HG02870 (cell line): ENCODE measurements around the gene FOXC2.

Experiments used
- ATAC-seq: cut with Tn5 transposase; IDR thresholded peaks from one replicate; pipeline ENCODE4 v1.9.1; 2021; ENCODE audit warnings: mild to moderate bottlenecking, moderate library complexity; ENCODE audit not compliant: unreplicated experiment

The FOXC2 gene

DNA sequence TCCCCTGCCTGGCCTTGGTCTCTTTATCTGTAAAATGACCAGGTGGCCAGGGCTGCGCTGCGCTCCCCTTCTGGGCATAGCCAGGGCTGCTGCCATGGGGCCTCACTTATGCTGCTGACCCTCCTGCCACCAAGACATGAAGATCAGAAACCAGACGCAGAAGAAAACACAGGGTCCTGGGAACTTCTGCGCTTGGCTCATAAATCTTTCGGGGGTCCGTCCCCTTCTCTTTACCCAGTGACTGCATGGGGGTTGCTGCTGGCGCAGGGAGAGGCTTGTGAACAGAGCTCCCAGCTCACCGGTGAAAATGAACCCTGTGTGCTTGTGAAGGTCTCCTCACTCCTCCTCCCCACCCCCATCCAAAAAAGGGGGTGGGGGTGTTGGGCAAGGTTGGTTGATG, 6.0 kb downstream of the FOXC2 start:
- no peak for ATAC-seq

DNA sequence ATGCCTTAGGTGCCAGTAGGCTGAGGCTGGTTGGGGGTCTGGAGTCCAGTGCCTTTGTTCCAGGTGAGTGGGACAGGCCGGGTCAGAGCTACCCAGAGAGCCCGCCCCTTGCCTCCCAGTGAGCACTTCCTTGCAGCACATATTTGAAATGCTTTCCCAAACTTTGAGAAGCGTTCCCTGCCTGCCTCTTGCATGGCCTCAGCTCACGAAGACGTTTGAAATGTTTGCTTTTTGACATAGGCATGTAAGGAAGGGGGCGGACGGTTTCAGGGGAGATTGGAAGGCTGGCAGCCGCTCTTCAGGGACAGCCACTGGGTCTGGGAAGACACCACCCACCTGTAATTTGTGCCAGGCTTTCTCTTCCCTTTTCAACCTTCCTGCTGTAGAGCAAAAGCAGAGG, 6.6 kb downstream of the FOXC2 start:
- ATAC-seq, result no peak

DNA sequence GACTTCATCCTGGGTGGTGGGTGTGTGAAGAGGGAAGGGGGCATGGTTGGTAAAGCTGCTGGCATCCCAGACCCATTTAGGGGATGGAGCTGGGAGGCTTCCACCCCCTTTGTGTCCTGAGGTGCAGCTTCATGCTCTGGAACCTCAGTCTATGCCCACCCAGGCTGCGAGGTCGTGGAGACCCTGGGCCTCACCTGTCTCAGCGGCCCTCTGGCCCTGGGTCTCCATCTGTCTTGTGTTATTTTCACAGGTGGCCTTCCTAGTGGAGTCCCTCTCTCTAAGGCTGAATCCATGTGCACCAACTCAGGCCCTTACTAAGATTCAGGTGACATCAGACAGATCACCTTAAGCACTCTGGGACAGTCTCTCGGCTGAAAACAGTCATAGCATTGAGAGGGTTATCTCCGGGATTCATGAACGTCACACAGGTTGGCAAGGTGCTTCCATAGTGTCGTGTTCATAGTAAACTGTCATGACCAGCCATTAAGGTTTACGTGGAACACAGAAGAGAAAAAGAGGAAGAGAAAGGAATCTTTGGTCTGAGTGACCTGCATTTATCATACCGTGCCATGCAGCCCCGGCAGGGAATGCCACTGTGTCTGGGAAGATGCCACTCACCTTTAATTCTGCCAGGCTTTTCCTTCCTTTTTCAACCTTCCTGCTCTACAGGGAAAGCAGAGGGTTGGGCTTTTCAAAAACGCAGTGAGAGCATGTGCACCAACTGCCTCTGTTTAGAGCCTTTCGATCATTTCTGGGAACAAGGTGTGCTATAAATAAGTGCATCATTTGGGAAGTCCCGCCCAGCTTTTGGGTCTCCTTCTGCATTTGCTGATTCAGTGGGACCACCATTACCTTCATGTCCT, 7.2 kb downstream of the FOXC2 start:
- ATAC-seq, result no peak

DNA sequence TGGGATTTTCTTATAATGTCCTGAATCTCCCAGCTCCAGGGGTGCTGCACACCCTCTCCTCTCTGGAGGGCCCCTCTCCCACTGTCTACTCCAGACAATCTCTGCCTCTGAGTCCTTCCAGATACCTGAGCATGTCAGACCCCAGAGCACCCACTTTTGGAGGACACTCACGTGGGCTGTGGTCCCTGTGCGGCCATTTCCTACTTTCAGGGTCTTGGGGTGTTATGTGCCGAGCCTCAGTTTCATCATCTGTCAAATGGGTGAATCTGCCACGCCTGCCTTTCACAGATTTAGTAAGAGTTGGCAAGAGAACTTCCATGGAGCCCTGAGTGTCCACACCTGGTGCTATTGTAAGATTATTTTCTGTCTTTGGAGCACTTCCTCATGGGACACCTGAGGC, 8.0 kb downstream of the FOXC2 start:
- ATAC-seq, result no peak

DNA sequence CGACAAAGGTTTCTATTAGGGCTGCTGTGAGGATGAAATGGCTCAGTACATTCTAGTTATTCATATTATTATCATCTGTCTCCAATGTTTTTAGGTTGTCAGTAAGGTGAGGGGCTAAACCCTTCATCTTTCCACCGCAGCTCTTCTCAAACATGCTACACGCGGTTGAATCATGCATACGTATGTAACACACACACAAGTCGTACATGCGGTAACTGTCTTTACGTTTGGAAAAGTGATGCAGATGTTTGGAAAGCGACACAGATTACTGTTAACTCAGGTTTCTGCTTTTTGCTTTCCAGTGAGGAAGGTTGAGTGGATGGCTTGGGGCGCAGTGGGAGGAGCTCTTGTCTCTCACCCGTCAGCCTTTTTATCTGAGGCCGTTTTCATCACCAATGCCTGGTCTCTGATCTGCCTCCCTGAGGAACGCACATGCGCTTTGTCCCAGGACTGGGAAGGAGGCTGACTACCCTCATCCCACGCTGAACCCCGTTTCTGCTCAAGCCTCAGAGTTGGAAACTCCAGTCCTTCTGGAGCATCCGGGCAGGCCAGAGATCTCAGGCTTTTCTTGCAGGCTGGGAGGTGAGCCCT, 8.6 kb downstream of the FOXC2 start:
- ATAC-seq, result no peak

DNA sequence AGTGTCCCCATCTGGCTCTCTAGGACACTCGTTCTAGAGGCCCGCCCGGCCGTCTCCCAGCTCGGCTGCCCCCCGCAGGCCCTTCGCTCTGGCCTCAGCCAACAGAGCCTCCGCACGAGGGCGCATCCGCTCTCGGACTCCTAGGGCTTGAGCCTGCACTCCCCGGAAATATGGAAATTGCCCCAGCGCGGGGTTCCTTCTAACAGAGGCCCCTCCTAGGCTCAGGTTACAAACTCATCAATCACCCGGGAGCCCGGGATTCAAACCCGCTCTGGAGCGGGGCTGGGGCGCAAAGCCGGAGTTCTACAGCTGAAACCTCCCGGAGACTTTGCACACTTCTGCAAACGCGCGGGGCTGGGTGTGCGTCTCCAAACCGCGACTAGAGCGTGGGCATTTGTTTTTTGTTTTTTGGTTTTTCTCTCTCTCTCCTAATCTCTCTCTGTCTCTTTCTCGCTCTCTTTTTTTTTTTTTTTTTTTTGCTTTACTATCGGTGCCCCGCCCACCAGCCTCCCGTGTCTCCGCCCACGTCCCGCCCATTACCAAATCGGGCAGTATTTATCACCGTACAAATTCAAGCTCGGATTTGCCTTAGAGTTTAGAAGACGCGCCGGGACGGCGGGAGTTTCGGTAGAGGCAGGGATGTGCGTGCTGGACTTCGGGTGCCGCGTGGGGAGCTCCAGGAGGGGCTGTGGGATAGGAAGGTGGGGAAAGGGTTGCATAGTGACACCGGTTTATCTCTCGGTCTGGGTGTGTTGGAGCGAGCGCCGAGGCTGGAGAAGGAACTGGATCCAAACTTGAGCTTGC, 9.3 kb downstream of the FOXC2 start:
- no peak for ATAC-seq

DNA sequence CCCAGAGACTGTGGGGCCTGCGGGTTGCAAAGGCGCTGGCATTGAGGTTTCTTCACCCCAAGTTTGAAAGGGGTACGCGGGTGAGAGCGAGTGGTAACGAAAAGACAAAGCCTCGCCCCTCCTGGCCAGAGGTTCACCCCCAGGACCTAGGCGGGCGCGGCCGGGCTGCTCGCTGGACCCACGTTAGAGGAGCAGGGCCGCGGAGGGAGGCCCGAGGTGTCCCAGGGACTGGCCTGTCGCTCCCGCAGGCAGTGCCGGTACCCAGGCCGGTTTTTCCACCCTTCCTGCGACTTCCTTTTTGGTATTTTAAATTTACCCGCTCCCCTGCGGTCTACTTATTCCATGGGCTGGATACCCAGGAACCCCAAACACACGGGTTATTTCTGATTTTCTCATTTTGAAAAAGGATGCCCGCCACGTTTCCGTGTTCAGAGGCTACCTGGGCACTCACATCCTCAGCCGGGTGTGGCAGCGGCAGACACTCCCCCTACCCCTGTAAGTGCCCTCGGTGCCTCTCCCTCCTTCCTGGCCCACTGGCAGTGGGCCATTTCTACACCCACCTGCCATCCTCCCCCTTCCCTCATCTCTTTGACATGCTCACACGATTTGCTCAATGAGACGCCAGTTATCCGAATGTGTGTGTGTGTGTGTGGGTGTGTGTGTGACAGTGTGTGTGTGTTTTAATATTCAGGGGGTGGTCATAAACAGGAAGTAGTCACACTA, 10.1 kb downstream of the FOXC2 start:
- no peak for ATAC-seq

DNA sequence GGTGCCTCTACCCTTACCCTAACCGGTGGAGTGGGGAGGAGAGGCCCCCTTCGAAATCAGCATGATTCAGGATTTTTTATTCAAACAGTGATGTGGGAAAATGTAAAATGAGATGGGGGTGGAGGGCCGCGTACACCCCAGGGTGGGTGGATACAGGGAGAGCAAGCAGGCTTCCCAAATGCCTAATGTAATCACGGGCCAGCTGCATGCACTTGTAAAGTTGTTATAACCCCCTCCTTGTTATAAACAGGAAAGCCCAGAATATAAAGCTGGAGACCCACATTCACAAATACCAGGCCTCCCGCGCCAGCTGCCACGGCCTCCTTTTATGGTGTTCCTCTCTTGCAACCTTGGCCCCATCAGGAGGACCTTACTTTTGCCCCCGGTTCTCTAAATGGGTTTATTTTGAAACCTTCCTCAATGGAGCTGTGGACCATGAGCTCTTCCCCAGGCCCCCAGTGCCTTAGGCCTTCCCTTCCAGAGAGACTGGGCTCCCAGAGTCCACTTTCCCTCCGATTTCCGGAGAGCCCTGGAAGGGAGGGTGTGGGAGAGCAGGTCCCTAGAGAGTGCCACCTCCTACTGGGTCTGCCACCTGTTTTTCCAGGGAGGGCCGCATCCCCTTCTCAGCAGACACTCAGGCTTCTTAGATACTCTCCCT, 10.8 kb downstream of the FOXC2 start:
- ATAC-seq, result no peak

DNA sequence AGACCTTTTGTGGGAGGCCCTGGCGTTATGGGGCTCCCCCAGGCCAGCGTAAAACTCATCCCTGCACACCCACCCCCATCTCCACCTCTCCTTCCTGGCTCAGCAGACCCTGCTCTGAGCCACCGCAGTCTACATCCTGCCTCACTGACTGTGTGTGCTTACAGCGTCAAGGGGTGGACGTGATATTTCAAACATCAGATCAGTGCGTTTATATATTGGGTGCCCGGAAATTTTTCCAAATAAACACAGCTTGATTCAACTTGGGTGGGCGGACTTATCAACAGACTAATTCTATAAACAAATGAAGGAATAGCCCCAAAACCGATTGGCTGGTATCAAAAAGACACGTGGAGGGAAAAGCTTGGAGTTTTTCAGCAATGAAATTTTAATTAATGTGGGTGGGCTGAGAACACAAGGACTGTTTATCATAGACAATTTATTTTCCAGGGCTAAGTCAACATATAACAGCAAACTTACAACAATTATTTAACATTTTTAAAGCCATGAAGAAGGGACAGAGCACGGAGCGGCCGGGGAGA, 11.5 kb downstream of the FOXC2 start, which contains the start of gene FOXL1:
Gene FOXL1 (plus strand): TSS at position 489 of the 539 bp plus-strand sequence. CDS start 175 bp downstream, outside the sequence.
- ATAC-seq, result no peak

DNA sequence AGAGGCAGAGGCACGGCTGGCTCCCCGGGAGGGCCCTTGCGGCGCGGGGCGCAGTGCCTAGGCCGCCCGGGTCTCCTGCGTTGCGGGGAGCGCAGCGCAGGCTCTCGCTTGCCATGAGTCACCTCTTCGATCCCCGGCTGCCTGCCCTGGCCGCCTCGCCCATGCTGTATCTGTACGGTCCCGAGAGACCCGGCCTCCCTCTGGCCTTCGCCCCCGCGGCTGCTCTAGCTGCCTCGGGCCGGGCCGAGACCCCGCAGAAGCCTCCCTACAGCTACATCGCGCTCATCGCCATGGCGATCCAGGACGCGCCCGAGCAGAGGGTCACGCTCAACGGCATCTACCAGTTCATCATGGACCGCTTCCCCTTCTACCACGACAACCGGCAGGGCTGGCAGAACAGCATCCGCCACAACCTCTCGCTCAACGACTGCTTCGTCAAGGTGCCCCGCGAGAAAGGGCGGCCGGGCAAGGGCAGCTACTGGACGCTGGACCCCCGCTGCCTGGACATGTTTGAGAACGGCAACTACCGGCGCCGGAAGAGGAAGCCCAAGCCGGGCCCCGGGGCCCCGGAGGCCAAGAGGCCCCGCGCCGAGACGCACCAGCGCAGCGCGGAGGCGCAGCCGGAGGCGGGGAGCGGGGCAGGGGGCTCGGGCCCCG, 12.1 kb downstream of the FOXC2 start:
- ATAC-seq, result no peak

DNA sequence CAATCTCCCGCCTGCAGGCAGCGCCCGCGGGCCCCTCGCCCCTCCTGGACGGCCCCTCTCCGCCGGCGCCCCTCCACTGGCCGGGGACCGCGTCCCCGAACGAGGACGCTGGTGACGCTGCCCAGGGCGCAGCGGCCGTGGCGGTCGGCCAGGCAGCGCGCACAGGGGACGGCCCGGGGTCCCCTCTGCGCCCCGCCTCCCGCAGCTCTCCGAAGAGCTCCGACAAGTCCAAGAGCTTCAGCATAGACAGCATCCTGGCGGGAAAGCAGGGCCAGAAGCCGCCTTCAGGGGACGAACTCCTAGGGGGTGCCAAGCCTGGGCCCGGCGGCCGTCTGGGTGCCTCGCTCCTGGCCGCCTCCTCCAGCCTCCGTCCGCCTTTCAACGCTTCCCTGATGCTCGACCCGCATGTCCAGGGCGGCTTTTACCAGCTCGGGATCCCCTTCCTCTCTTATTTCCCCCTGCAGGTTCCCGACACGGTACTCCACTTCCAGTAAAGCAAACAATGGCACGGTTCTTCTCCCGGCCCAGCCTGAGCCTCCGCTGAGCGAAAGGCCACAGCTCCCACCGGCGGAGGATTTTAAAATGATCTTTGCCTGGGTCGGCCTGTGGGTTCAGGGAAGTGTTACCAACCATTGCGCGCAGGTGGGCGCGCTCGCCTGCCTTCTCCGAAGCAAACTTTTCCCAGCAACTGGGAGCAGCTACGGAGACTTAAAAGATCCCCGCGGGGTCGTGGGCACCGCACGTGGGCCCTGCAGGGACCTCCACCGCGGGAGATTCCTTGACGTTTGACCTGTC, 12.8 kb downstream of the FOXC2 start:
- ATAC-seq, result no peak

DNA sequence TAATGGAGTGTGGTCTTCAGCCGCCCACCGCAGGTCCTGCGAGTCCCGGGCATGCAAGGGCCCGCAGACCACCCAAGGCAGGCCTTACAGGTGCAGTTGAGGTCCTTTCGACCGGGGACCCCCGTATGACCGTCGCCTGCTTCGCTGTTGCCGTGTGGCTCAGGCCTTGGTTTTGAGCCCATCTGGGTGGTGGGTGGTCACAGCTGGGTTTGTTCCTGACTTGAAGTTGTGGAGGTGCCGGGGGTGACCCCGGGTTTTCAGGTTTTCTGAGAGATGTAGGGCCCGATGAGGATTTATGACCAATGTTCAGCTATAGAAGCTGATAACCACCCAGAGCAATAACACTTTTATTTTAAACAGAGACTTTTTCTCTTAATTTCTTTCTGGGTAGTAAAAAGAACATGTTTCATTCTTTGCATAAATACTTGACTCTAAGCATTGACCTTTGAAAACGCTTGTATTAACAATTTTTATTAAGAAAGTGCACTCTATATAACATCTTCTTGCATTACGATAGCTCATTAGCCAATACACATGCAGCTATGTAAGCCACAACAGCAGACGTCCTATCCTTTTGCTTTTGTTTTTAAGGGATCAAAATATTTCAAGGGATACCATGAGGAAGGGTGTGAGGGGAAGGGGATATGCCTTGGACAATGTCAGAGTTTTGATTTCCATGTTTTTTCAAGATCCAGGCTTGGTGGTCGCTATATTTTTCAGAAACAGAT, 13.6 kb downstream of the FOXC2 start:
- no peak for ATAC-seq

DNA sequence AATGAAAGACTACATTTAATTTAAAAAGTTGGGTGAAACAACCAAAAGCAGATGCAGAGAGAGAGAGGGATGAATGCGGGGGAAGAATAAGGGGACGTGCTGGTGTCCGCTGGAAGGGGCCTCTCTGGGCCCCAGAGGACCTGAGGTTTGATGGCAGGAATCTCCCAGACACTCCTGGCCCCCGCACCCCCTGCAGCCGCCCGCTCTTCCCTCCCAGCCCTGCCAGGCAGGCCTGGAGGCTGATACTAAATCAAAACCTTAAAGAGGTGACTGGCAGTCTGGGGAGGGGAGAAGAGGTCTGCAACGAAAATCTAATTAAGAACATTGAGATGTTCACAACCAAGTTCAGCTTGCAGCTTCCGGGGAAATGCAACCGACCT, 14.2 kb downstream of the FOXC2 start:
- no peak for ATAC-seq

DNA sequence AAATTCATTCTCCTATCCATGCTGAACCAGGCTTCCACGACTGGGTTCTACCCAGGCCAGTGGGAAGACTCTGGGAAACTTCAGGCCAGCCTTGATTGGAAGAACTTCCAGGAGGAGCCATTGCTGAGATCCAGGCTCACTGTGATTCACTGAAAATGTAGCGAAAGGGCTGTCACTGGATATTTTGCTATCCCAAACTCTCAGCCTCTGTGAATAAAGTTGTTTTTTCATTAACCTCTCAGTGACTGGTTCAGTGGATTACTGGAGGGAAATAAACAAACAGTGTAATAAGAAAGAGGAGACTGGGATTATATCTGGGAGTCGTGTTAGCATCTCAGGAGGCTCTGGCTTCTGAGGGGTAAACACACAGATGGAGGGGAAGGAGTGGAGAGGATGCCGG, 14.8 kb downstream of the FOXC2 start:
- ATAC-seq, result no peak

DNA sequence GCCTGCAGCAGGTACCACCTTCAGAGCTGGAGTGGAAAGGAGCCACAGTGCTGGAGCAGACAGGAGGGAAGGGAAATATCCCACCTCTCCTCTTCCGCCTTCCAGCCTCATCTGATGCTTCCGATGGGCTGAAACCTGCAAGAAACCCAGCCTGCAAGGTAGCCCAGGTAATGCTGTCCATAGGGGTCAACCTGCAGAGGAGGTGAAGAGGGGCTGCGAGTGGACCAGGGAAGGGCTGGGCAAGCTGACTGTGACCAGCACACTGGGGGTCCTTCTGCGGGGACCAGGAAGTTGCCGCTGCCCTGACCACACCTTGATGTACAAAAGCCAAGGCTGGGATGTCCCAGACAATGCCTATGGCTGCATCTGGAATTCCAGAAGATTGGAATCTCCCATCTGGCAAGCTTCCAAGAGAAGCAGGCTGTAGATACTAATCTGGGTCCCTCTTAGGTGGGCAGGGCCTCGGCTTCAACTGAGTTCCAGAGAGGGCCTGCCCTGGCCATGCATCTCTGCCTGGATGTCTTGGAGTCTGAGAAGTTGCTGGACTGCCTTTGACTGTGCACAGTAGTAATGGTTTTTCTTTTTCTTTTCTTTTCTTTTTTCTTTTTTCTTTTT, 17.5 kb downstream of the FOXC2 start:
- no peak for ATAC-seq

DNA sequence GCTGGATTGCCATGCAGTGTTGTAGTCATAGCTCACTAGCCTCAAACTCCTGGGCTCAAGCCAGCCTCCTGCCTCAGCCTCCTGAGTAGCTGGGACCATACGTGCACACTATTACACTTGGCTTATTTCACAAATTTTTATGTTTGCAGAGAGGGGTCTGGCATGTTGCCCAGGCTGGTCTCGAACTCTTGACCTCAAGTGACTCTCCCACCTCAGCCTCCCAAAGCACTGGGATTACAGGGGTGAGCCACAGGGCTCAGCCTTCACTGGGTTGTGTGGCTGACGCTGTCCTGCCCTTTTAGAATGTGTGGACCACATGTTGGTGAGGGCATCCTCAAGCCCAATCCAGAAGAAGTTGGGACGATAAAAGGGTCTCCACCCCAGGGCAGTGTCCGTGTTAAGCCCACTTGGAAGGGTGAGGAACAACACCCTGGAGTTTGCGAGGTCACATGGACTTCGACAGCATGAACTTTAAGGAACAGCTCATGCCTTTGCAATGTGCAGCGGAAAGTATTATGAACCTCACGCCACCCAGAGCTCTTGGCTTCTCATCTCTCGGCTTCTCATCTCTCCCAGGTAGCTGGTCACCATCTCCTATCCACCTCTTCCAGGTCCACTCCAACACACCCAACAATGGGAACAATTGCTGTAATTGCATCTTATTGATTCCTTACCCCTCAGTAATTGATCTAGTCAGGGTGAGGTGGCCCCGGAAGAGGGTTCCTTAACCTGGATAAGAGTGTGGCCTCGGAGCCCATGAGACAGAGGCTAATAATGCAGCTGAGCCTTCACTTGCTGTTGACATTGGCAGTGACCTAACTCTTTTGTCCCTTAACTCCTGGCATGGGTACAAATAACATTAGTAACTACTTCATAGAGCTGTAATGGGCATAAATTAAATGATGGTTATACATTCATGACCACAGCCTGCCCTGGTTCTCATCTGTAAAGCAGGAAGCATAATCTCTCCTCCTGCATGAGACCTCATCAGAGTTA, 18.4 kb downstream of the FOXC2 start:
- ATAC-seq, result no peak
